Measurements from ENCODE around the gene NFAM1. TPM values are rescaled to one million over a fixed set of nuclear protein-coding genes. Genes with fewer than 3 reads are reported as not detected.

The NFAM1 gene
- total and polyA plus RNA-seq, 2 experiments from 2014 or later, result 0.11 to 0.49 TPM

DNA sequence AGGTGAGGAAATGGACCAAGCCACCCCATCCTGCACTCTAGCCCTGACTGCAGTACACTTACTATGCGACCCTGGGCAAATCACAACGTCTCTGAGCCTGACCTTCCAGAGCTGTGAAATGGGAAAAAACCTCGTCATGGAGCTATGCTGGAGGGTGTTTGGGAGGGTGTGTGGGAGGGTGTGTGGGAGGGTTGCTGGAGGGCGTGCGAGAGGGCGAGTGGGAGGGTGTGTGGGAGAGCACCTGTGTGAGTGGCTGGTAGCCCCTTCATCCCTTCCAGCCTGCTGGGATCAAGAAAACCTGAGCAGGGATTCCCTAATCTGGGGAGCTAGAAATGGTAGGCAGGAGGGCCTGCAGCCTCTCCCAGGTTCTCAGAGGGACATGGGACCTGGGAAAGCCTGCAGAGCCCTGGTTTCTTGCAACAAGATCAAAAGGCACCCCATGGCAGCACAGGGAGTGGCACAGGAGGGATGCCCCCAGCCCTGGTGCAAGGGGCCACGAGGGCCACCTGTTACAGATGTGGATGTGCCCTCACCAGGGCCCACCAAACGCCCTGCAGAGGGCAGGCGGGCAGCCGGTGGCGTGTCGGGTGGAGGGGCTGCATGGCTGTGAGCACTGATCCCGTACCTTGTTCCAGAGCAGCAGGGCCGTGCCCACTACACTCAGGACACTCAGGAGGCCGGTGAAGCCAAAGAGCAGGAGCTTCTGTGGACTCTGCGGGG, 23.2 kb downstream of the NFAM1 start (continued):
- TF ChIP-seq, protein P1, sequence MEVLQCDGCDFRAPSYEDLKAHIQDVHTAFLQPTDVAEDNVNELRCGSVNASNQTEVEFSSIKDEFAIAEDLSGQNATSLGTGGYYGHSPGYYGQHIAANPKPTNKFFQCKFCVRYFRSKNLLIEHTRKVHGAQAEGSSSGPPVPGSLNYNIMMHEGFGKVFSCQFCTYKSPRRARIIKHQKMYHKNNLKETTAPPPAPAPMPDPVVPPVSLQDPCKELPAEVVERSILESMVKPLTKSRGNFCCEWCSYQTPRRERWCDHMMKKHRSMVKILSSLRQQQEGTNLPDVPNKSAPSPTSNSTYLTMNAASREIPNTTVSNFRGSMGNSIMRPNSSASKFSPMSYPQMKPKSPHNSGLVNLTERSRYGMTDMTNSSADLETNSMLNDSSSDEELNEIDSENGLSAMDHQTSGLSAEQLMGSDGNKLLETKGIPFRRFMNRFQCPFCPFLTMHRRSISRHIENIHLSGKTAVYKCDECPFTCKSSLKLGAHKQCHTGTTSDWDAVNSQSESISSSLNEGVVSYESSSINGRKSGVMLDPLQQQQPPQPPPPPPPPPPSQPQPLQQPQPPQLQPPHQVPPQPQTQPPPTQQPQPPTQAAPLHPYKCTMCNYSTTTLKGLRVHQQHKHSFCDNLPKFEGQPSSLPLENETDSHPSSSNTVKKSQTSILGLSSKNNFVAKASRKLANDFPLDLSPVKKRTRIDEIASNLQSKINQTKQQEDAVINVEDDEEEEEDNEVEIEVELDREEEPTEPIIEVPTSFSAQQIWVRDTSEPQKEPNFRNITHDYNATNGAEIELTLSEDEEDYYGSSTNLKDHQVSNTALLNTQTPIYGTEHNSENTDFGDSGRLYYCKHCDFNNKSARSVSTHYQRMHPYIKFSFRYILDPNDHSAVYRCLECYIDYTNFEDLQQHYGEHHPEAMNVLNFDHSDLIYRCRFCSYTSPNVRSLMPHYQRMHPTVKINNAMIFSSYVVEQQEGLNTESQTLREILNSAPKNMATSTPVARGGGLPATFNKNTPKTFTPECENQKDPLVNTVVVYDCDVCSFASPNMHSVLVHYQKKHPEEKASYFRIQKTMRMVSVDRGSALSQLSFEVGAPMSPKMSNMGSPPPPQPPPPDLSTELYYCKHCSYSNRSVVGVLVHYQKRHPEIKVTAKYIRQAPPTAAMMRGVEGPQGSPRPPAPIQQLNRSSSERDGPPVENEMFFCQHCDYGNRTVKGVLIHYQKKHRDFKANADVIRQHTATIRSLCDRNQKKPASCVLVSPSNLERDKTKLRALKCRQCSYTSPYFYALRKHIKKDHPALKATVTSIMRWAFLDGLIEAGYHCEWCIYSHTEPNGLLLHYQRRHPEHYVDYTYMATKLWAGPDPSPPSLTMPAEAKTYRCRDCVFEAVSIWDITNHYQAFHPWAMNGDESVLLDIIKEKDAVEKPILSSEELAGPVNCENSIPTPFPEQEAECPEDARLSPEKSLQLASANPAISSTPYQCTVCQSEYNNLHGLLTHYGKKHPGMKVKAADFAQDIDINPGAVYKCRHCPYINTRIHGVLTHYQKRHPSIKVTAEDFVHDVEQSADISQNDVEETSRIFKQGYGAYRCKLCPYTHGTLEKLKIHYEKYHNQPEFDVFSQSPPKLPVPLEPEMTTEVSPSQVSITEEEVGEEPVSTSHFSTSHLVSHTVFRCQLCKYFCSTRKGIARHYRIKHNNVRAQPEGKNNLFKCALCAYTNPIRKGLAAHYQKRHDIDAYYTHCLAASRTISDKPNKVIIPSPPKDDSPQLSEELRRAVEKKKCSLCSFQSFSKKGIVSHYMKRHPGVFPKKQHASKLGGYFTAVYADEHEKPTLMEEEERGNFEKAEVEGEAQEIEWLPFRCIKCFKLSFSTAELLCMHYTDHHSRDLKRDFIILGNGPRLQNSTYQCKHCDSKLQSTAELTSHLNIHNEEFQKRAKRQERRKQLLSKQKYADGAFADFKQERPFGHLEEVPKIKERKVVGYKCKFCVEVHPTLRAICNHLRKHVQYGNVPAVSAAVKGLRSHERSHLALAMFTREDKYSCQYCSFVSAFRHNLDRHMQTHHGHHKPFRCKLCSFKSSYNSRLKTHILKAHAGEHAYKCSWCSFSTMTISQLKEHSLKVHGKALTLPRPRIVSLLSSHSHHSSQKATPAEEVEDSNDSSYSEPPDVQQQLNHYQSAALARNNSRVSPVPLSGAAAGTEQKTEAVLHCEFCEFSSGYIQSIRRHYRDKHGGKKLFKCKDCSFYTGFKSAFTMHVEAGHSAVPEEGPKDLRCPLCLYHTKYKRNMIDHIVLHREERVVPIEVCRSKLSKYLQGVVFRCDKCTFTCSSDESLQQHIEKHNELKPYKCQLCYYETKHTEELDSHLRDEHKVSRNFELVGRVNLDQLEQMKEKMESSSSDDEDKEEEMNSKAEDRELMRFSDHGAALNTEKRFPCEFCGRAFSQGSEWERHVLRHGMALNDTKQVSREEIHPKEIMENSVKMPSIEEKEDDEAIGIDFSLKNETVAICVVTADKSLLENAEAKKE (CRISPR knock-in tag; IDR thresholded peaks at IDR 0.05), result no peak
- TF ChIP-seq NANOG (IDR thresholded peaks at IDR 0.05; ENCODE audit: borderline replicate concordance) (no peak), JUNB (IDR thresholded peaks at IDR 0.05; ENCODE audit: unreplicated experiment) (no peak)

DNA sequence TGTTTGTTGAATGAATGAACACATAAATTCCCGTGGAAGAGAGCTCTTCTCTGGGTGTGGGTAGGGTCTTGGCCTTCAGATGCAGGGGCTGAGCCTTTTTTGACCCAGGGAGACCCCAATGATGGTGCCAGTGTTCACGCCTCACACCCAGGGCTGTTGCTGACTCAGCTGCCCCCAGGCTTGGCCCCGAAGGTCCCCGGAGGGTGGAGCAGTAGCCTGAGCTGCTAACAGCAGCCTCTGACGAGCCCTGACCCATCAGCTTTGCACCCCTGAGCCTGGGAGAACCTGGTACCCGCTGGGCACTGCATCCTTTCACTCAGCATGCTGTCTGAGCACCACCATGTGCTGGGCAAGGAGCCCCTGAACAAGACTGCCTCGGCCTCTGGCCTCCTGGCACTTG, 23.9 kb downstream of the NFAM1 start:
- ATAC-seq (no peak), DNase-seq (ENCODE audit: low spot score) (no peak)
- Histone ChIP-seq H3K9me2 (ENCODE audit: insufficient read depth) (no peaks in the 10 kb centered on the region), H4K20me1 (replicated peaks; ENCODE audit: insufficient read depth) (no peaks in the 10 kb centered on the region), H3K36me3 (ENCODE audit: insufficient read depth) (no peaks in the 10 kb centered on the region), H3K4me3 (no peak overlapping the region), H3K4me2 (no peak overlapping the region), H3K79me2 (replicated peaks; ENCODE audit: insufficient read depth) (no peaks in the 10 kb centered on the region), H3K4me1 (ENCODE audit: insufficient read depth) (peaks cover 20% of the 10 kb centered on the region), H3K27me3 (ENCODE audit: insufficient read depth) (no peaks in the 10 kb centered on the region), H3F3A (replicated peaks; ENCODE audit: low read depth) (no peaks in the 10 kb centered on the region), H2AFZ (no peak overlapping the region), H3K27ac (ENCODE audit: low read depth) (no peak overlapping the region)
- H3K27me3 Mint-ChIP-seq (ENCODE audit: insufficient read depth, low read depth, poor library complexity), result peaks cover 23% of the 10 kb centered on the region
- H3K27ac Mint-ChIP-seq, result no peak overlapping the region
- peaks cover 36% of the 10 kb centered on the region for H3K4me1 Mint-ChIP-seq
- no peak overlapping the region for H3K4me3 Mint-ChIP-seq
- H3K9me3 Mint-ChIP-seq, result no peaks in the 10 kb centered on the region; the same call in 2 of the 3 replicates
- H3K36me3 Mint-ChIP-seq (ENCODE audit: low read depth), result no peaks in the 10 kb centered on the region
- TF ChIP-seq, protein P2, sequence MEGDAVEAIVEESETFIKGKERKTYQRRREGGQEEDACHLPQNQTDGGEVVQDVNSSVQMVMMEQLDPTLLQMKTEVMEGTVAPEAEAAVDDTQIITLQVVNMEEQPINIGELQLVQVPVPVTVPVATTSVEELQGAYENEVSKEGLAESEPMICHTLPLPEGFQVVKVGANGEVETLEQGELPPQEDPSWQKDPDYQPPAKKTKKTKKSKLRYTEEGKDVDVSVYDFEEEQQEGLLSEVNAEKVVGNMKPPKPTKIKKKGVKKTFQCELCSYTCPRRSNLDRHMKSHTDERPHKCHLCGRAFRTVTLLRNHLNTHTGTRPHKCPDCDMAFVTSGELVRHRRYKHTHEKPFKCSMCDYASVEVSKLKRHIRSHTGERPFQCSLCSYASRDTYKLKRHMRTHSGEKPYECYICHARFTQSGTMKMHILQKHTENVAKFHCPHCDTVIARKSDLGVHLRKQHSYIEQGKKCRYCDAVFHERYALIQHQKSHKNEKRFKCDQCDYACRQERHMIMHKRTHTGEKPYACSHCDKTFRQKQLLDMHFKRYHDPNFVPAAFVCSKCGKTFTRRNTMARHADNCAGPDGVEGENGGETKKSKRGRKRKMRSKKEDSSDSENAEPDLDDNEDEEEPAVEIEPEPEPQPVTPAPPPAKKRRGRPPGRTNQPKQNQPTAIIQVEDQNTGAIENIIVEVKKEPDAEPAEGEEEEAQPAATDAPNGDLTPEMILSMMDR (conservative IDR thresholded peaks at IDR 0.05; ENCODE audit: low read depth in 2 of 2), result no peak
- TF ChIP-seq ZNF114 (CRISPR knock-in tag; IDR thresholded peaks at IDR 0.05), result no peak
- TF ChIP-seq JUNB (IDR thresholded peaks at IDR 0.05; ENCODE audit: unreplicated experiment), result no peak
- TF ChIP-seq ZNF331 (CRISPR knock-in tag; IDR thresholded peaks at IDR 0.05; ENCODE audit: low read depth), result no peak
- TF ChIP-seq, protein P3, sequence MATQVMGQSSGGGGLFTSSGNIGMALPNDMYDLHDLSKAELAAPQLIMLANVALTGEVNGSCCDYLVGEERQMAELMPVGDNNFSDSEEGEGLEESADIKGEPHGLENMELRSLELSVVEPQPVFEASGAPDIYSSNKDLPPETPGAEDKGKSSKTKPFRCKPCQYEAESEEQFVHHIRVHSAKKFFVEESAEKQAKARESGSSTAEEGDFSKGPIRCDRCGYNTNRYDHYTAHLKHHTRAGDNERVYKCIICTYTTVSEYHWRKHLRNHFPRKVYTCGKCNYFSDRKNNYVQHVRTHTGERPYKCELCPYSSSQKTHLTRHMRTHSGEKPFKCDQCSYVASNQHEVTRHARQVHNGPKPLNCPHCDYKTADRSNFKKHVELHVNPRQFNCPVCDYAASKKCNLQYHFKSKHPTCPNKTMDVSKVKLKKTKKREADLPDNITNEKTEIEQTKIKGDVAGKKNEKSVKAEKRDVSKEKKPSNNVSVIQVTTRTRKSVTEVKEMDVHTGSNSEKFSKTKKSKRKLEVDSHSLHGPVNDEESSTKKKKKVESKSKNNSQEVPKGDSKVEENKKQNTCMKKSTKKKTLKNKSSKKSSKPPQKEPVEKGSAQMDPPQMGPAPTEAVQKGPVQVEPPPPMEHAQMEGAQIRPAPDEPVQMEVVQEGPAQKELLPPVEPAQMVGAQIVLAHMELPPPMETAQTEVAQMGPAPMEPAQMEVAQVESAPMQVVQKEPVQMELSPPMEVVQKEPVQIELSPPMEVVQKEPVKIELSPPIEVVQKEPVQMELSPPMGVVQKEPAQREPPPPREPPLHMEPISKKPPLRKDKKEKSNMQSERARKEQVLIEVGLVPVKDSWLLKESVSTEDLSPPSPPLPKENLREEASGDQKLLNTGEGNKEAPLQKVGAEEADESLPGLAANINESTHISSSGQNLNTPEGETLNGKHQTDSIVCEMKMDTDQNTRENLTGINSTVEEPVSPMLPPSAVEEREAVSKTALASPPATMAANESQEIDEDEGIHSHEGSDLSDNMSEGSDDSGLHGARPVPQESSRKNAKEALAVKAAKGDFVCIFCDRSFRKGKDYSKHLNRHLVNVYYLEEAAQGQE (IDR thresholded peaks at IDR 0.05; ENCODE audit: unreplicated experiment), result no peak
- TF ChIP-seq CREB1 (CRISPR knock-in tag; IDR thresholded peaks at IDR 0.05; ENCODE audit: low read depth), result no peak
- TF ChIP-seq, protein P4, sequence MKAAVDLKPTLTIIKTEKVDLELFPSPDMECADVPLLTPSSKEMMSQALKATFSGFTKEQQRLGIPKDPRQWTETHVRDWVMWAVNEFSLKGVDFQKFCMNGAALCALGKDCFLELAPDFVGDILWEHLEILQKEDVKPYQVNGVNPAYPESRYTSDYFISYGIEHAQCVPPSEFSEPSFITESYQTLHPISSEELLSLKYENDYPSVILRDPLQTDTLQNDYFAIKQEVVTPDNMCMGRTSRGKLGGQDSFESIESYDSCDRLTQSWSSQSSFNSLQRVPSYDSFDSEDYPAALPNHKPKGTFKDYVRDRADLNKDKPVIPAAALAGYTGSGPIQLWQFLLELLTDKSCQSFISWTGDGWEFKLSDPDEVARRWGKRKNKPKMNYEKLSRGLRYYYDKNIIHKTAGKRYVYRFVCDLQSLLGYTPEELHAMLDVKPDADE (IDR thresholded peaks at IDR 0.05), result no peak

Measured in GM23338 (cell line).